ENCODE results near the gene CIAPIN1.
"Not testable (repeated sequence)": the region's sequence is repeated elsewhere in the genome, so short reads cannot be mapped to it uniquely, and the experiment has no call there.

Gene CIAPIN1

GRCh38 chr16:57440551-57440950, 6.6 kb downstream of the CIAPIN1 start:
- not testable (repeated sequence) for DNase-seq (ENCODE audit: low spot score)

DNA sequence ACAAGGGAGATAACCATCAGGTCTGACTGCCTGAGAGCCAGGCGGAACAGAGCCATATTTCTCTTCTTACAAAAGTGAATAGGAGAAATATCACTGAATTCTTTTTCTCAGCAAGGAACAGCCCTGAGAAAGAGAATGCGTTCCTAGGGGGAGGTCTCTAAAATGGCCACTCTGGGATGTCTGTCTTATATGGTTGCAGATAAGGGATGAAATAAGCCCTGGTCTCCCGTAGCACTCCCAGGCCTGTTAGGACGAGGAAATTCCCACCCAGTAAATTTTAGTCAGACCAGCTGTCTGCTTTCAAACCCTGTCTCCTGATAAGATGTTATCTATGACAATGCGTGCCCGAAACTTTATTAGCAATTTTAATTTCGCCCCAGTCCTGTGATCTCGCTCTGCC, 7.2 kb downstream of the CIAPIN1 start:
- not testable (repeated sequence) for DNase-seq (ENCODE audit: low spot score)

DNA sequence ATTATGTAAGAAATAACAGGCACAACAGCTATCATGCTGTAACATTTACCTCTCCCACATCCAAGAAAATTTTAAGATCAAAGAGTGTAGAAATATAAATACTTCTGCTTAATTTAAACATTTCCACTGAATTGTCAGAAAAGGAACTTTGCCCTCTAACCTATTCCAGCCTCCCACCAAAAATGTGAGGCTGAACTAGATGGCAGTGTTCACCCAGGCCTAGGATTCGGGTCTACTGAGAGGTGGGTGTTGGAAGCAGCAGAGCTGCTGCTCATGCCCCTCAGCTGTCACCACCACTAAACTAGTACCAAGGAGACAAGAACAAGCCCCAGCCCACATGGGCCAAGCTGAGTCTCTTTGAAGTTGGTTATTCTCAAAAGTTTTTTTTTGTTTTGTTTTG, 11.3 kb downstream of the CIAPIN1 start:
- no peak for DNase-seq (ENCODE audit: low spot score)

- no peak for DNase-seq (ENCODE audit: low spot score)
Measured at GRCh38 chr16:57434003-57434402, 13.2 kb downstream of the CIAPIN1 start.

DNA sequence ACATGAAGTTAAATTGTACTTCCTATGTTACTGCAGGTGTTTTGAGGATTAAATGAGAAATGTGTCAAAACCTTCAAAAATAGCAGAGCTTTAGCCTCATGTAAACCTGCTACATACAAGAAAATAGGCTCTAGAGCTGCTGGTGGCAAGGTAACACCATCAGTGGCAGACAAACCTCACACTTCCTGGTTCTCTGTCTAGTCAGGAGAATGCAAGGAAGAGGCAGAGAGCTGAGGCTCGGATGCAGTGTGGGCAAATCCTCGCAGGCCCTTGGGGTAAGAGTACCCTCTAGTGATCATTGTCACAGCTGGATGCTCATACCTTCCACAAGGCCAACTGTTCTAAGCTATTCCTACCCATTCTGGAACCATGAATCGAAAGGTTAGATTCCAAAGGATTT, 14.2 kb downstream of the CIAPIN1 start:
- no peak for DNase-seq (ENCODE audit: low spot score)

DNA sequence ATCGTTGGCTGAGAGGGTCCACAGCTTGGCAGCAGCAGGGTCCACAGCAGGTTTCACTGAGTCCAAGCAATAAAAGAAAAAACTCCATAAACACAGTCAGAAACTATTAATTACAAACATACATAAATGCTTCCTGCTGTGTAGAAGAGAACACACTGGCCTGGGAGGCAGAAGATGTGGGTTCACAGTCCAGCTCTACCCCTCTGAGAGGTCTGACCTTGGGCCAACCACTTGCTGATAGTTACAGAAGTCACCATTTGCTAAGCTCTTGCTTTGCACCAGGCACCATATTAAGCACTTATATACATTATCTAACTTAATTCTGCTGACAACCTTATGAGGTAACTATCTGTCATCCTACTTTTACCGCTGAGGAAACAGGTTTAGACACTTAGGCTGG, 14.7 kb downstream of the CIAPIN1 start:
- no peak for DNase-seq (ENCODE audit: low spot score)

- DNase-seq (ENCODE audit: low spot score): no peak
Measured at GRCh38 chr16:57430955-57431354, 16.2 kb downstream of the CIAPIN1 start.

GRCh38 chr16:57427824-57428223, 19.4 kb downstream of the CIAPIN1 start:
- no peak for DNase-seq (ENCODE audit: low spot score)

DNA sequence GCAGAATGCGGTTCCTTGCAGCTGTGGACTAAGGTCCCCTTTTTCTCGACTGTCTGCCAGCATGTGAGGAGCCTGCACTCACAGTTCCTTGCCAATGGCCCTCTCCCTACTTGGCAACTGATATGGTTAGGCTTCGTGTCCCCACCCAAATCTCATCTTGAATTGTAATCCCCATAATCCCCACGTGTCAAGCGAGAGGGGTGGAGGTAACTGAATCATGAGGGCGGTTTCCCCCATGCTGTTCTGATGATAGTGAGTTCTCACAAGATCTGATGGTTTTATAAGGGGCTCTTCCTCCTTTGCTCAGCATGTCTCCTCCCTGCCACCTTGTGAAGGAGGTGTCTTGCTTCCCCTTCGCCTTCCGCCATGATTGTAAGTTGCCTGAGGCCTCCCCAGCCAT, 19.9 kb downstream of the CIAPIN1 start:
- DNase-seq (ENCODE audit: low spot score): no peak

GRCh38 chr16:57426356-57426755, 20.8 kb downstream of the CIAPIN1 start:
- no peak for DNase-seq (ENCODE audit: low spot score)

DNA sequence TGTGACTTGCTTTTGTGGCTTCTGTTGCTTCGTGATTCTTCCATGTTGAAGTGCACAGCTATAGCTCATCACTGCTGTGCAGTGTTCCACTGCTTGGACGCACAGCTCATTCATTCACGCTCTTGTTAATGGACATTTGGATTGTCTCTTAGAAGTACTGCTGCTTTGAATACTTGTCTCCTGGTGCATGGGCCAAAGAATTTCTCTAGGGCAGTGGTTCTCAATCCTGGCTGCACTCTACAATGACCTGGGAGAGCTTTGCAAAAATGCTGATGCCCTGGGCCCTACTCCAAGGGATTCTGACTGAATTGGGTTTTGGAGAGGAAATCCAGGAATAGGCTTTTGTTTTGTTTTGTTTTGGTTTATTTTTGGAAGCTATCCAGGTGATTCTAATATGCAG, 22.6 kb downstream of the CIAPIN1 start:
- no peak for DNase-seq (ENCODE audit: low spot score)

- DNase-seq (ENCODE audit: low spot score): no peak
Measured at GRCh38 chr16:57423152-57423551, 24.0 kb downstream of the CIAPIN1 start.

DNA sequence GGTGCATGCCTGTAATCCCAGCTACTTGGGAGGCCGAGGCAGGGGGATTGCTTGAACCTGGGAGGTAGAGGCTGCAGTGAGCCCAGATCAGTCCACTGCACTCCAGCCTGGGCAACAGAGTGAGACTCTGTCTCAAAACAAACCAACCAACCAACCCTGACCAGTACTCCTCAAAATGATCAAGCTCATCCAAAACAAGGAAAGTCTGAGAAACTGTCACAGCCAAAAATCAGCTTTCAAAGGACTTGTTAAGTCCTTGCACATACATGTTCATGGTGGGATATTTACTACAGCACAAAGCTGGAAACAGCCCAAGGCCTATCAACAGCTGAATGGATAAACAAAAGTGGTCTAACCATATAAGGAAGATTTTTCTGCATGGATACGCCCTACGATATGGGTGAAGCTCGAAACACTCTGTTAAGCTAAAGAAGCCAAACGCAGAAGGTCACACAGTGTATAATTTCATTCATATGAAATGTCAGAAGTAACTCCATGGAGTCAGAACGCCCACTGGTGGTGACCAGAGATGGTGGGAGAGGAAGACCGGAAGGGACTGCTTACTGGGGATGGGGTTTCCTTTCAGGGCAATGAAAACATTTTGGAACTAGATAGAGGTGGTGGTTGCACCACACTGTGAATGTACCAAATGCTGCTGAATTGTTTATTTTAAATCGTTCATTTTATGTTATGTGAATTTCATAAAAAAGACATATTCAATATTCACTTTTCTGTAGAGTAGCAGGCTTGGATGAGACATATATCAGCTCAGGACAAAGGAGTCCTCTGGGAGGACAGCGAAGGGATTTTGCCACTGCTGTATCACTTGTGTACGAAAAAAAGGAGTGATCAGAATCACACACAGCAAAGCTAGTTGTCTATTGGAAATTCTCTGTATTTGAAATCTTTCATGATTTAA, 24.9 kb downstream of the CIAPIN1 start:
- DNase-seq (ENCODE audit: low spot score): no peak

DNA sequence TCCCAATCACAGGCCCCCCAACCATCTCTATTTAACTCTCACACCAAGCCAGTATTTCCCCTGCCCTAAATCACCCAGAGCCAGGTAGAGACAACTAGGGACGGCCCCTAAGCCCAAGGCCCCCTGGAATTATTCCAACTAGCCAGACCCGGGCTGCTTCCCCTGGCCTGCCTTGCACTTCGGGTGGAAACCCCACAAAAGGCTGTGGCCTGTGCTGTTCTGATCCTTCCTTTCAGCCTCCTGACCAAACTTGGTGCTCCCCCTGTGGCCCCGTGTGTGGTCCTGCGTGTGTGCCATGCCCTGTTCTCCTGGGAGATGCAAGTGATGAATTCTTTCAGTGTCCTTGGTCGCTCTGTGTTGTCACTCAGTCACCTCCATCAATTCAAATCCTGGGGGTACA, 27.7 kb downstream of the CIAPIN1 start:
- no peak for DNase-seq (ENCODE audit: low spot score)

- DNase-seq (ENCODE audit: low spot score): no peak
Measured at GRCh38 chr16:57416084-57416483, 31.1 kb downstream of the CIAPIN1 start.

- DNase-seq (ENCODE audit: low spot score): no peak
Measured at GRCh38 chr16:57413733-57414132, 33.5 kb downstream of the CIAPIN1 start.

GRCh38 chr16:57413301-57413730, 33.9 kb downstream of the CIAPIN1 start:
- no peak for DNase-seq (ENCODE audit: low spot score)

DNA sequence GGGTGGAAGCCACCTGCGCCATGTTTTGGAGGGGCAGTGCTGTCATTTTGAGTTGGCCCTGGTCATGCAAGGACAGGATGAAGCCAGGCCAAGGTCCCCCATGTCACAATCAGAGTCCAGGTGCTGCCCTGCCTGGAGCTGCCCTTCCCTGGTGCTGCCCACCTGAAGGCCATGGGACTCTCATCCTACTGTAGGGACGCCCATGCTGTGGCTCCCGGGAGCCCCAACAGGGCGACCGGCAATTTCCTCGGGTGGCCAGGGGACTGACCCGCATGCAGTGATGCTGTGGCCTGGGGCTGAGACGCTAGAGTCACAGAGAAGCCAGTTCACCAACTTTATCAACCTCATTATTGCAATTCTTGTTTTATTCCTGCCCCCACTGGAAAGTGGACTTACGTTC, 34.6 kb downstream of the CIAPIN1 start:
- DNase-seq (ENCODE audit: low spot score): no peak

GRCh38 chr16:57411362-57411976, 35.7 kb downstream of the CIAPIN1 start:
- DNase-seq (ENCODE audit: low spot score): no peak

DNA sequence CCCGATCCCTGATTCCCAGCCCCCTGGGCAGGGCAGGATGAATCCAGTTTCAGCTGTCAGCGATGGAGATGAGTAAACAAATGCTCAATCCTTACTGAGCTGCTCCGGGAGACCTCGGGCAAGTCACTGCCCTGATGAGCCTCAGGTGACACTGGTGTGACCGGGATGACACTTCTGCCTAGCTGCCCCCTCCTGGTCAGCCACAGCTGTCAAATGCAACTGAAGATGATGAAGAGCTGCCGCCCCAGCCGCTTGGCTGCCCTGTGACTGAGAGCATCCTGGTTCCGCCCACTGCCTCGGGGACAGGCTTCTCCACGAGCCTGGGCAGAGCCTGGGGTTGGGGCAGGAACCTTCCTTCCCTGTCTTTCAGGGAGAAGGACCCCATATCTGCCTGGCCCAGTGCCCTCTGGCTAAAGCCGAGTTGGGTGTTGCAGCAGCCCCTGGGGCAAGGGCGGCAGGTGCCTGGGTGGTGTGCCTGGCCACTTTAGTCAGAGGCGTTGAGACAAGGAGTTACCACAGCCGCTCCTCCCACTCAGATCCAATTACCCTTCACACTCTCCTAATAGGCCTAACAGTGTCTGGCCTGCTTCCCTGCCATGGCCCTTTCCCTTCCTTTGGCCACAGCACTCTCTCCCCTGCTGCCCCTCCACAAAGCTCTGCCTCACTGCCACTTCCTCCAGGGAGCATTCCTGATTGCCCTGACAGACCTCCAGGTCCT, 37.2 kb downstream of the CIAPIN1 start:
- DNase-seq (ENCODE audit: low spot score): no peak

GRCh38 chr16:57409065-57409464, 38.1 kb downstream of the CIAPIN1 start:
- DNase-seq (ENCODE audit: low spot score): no peak

- no peak for DNase-seq (ENCODE audit: low spot score)
Measured at GRCh38 chr16:57407521-57408353, 39.4 kb downstream of the CIAPIN1 start.
